Smooth muscle cell (in vitro differentiated cells): ENCODE results near the gene PTP4A1. TPM values are rescaled to one million over a fixed set of nuclear protein-coding genes. Genes with fewer than 3 reads are reported as not detected.

Source experiments
- DNase-seq: peaks from one replicate; lab custom pipeline; 2025; ENCODE audit not compliant: unreplicated experiment; lab: John Stamatoyannopoulos, UW
- H2AFZ ChIP-seq: fragments of 200-600 bp; sonication (generic); 2 replicates; pipeline ENCODE4 v1.6.0; 2016; ENCODE audit warnings: antibody characterized with exemption, low read depth, mild to moderate bottlenecking
- H3F3A ChIP-seq: fragments of 200-600 bp; sonication (generic); 2 replicates; pipeline ENCODE4 v1.6.0; 2017; ENCODE audit warnings: antibody characterized with exemption, low read depth
- H3K27ac ChIP-seq: fragments of 200-600 bp; sonication (generic); 2 replicates; pipeline ENCODE4 v1.5.1; 2016; ENCODE audit warnings: low read depth, mild to moderate bottlenecking
- H3K27me3 ChIP-seq: fragments of 200-600 bp; sonication (generic); 2 replicates; pipeline ENCODE4 v1.6.1; 2016; ENCODE audit warnings: low read depth, mild to moderate bottlenecking
- H3K36me3 ChIP-seq: fragments of 200-600 bp; sonication (generic); 2 replicates; pipeline ENCODE4 v1.5.1; 2016; ENCODE audit warnings: low read depth
- H3K4me1 ChIP-seq: fragments of 200-600 bp; sonication (generic); 2 replicates; pipeline ENCODE4 v1.5.1; 2016; ENCODE audit warnings: low read depth
- H3K4me2 ChIP-seq: fragments of 200-600 bp; sonication (generic); 2 replicates; pipeline ENCODE4 v1.6.0; 2016; ENCODE audit warnings: mild to moderate bottlenecking
- H3K4me3 ChIP-seq: fragments of 200-600 bp; sonication (generic); 2 replicates; pipeline ENCODE4 v1.5.1; 2016; ENCODE audit warnings: mild to moderate bottlenecking
- H3K79me2 ChIP-seq: fragments of 200-600 bp; sonication (generic); 2 replicates; pipeline ENCODE4 v1.6.0; 2016; ENCODE audit warnings: low read depth, mild to moderate bottlenecking
- H3K9ac ChIP-seq: fragments of 200-600 bp; sonication (generic); 2 replicates; pipeline ENCODE4 v1.6.0; 2016; ENCODE audit warnings: low read depth
- H3K9me3 ChIP-seq: fragments of 200-600 bp; sonication (generic); replicated peaks from 2 replicates; pipeline ENCODE4 v1.5.1; 2016; ENCODE audit warnings: low read depth
- H4K20me1 ChIP-seq: fragments of 200-600 bp; sonication (generic); 2 replicates; pipeline ENCODE4 v1.6.0; 2016; ENCODE audit warnings: low read depth
- CTCF ChIP-seq: fragments of 200-600 bp; sonication (generic); IDR thresholded peaks from 2 replicates; pipeline ENCODE4 v1.5.1; 2017; ENCODE audit warnings: borderline replicate concordance, mild to moderate bottlenecking, antibody characterized with exemption; ENCODE audit not compliant: insufficient read depth, poor library complexity, severe bottlenecking
- WGBS: methylation state at CpG from one replicate; pipeline ENCODE4 v1.1.7; 2016; ENCODE audit warnings: low lambda C conversion rate; 5-methylcytosine and 5-hydroxymethylcytosine counted together
- polyA plus RNA-seq: library from polyadenylated mRNA; unstranded; fragments of >200 nt; fragmentation: Nextera tagmentation; extraction: Ambion mirVana; gene quantifications from 2 replicates; pipeline ENCODE4 v1.2.1, GENCODE V29; 2016
- total RNA-seq: library from RNA; depleted of rRNA; stranded (reverse); fragments of >200 nt; gene quantifications from 2 replicates; pipeline ENCODE4 v1.2.3, GENCODE V29; 2014

PTP4A1 gene
- total and polyA plus RNA-seq, 2 experiments from 2014 or later: 98.8 to 147 TPM

GRCh38 chr6:63589952-63590411 lies 17.7 kb downstream of the PTP4A1 start:
- Histone ChIP-seq H3K9ac (no peak overlapping the region), H3K27me3 (no peaks in the 10 kb centered on the region), H3K4me1 (no peaks in the 10 kb centered on the region), H3K79me2 (no peaks in the 10 kb centered on the region), H4K20me1 (no peaks in the 10 kb centered on the region), H3K36me3 (no peaks in the 10 kb centered on the region), H2AFZ (no peak overlapping the region), H3K4me3 (no peak overlapping the region), H3F3A (no peaks in the 10 kb centered on the region), H3K4me2 (no peak overlapping the region), H3K9me3 (no peaks in the 10 kb centered on the region), H3K27ac (no peak overlapping the region)
- no peak for DNase-seq
- TF ChIP-seq CTCF: no peak
- 86% methylated on average over 2 of the region's 2 CpGs for WGBS

DNA sequence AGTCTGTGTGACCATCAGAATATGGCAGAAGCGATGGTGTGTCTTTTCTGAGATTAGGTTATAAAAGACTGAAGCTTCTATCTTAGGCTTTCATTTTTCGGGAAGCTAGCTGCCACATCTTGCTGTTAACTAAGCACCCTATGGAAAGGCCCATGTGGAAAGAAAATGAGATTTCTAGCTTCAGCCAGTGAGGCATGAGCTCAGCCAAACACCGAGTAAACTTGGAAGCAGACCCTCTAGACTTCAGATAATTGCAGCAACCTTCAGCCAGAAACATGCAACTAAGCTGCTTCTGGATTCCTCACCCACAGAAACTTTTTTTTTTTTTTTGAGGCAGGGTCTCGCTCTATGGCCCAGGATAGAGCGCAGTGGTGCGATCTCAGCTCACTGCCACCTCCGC lies 20.6 kb downstream of the PTP4A1 start:
- no peak for DNase-seq
- no peak overlapping the region for H2AFZ ChIP-seq
- no peak overlapping the region for H3K27ac ChIP-seq
- no peaks in the 10 kb centered on the region for H3K9me3 ChIP-seq
- H3K4me2 ChIP-seq: no peak overlapping the region
- H3K79me2 ChIP-seq: no peaks in the 10 kb centered on the region
- WGBS: 93% methylated on average over 7 of the region's 7 CpGs
- no peaks in the 10 kb centered on the region for H3F3A ChIP-seq
- TF ChIP-seq CTCF: no peak
- peaks cover 5% of the 10 kb centered on the region for H3K4me1 ChIP-seq
- H3K36me3 ChIP-seq: no peaks in the 10 kb centered on the region
- no peaks in the 10 kb centered on the region for H3K27me3 ChIP-seq
- no peaks in the 10 kb centered on the region for H4K20me1 ChIP-seq
- no peak overlapping the region for H3K4me3 ChIP-seq
- H3K9ac ChIP-seq: no peak overlapping the region

- Histone ChIP-seq H3K9ac (no peak overlapping the region), H4K20me1 (no peaks in the 10 kb centered on the region), H3K4me1 (peaks cover 5% of the 10 kb centered on the region), H2AFZ (peak overlapping the region; percentile 92), H3F3A (no peaks in the 10 kb centered on the region), H3K27me3 (no peaks in the 10 kb centered on the region), H3K9me3 (no peaks in the 10 kb centered on the region), H3K4me2 (peak overlapping the region; percentile 89), H3K4me3 (peak overlapping the region; percentile 64), H3K36me3 (no peaks in the 10 kb centered on the region), H3K79me2 (no peaks in the 10 kb centered on the region), H3K27ac (no peak overlapping the region)
- 56% methylated on average over 6 of the region's 6 CpGs for WGBS
- no peak for TF ChIP-seq CTCF
- DNase-seq: no peak
These were observed 25.1 kb downstream of the PTP4A1 start for GRCh38 chr6:63597141-63598048.
